Measurements from ENCODE around the gene KIF20A.
"Not testable (repeated sequence)": the region's sequence is repeated elsewhere in the genome, so short reads cannot be mapped to it uniquely, and the experiment has no call there.

Gene KIF20A

DNA sequence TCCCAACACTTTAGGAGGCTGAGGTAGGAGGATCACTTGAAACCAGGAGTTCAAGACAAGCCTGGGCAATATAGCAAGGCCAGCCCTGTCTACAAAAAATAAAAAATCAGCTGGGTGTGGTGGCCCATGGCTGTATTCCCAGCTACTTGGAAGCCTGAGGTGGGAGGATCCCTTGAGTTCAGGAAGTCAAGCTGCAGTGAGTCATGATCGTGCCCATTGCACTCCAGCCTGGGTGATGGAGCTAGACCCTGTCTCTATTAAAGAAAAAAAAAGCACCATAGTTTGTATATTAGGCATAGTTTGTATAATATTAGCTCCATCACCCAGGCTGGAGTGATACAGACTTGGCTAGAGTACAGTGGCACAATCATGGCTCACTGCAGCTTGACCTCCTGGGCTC lies 30.1 kb upstream of the KIF20A start:
- TF ChIP-seq, protein P1, sequence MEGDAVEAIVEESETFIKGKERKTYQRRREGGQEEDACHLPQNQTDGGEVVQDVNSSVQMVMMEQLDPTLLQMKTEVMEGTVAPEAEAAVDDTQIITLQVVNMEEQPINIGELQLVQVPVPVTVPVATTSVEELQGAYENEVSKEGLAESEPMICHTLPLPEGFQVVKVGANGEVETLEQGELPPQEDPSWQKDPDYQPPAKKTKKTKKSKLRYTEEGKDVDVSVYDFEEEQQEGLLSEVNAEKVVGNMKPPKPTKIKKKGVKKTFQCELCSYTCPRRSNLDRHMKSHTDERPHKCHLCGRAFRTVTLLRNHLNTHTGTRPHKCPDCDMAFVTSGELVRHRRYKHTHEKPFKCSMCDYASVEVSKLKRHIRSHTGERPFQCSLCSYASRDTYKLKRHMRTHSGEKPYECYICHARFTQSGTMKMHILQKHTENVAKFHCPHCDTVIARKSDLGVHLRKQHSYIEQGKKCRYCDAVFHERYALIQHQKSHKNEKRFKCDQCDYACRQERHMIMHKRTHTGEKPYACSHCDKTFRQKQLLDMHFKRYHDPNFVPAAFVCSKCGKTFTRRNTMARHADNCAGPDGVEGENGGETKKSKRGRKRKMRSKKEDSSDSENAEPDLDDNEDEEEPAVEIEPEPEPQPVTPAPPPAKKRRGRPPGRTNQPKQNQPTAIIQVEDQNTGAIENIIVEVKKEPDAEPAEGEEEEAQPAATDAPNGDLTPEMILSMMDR (IDR thresholded peaks at IDR 0.05; ENCODE audit: extremely low read depth, missing control alignments) = no peak
- DNase-seq (ENCODE audit: low spot score) = no peak

DNA sequence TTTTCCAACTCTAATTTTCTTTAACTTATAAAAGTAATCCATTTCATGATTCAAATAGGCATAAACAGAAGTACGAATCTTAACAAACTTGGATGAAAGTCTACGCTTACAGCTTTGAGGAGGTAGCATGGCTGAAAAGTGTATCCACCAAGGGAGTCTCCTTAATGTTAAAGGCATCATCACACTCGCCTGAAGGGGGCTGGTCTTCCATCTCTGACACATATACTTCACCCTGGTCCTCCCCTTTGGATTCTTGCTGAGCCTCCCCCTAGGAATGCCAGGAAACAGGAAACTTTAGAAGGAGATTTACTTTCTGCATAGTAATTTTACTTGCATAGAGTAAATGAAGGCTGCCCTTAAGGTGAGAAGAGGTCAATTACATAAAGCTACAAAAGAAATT lies 29.4 kb upstream of the KIF20A start:
- TF ChIP-seq, protein P1 (IDR thresholded peaks at IDR 0.05; ENCODE audit: extremely low read depth, missing control alignments) = no peak
- DNase-seq (ENCODE audit: low spot score) = no peak

DNA sequence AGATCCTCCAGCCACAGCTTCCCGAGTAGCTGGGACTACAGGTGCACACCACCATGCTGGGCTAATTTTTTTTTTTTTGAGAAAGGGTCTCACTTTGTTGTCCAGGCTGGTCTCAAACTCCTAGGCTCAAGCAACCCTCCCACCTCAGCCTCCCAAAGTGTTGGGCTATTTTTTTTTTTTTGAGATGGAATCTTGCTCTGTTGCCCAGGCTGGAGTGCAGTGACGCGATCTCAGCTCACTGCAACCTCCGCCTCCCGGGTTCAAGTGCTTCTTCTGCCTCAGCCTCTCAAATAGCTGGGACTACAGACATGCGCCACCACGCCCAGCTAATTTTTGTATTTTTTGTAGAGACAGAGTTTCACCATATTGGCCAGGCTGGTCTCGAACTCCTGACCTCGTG lies 22.9 kb upstream of the KIF20A start:
- not testable (repeated sequence) for DNase-seq (ENCODE audit: low spot score)

DNA sequence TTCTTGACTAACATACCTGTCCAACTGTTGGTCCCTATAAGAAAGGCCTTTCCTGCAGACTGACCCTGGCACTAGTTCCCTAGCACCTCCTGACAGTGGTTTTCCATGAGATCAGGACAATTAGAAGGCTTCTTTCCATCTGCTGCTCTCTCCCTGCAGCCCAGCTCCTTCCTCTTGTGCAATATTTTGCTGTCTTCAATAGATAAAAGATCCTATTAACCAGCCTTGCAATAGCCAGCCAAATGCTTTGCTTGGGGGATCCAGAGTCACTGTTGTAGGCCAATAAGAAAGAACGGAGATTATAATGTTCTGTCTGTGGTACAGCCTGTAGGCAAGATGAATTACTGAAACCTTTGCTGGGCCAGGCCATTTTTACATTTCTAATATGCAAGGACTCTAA lies 21.3 kb upstream of the KIF20A start:
- TF ChIP-seq, protein P1 (IDR thresholded peaks at IDR 0.05; ENCODE audit: extremely low read depth, missing control alignments) = no peak
- no peak for DNase-seq (ENCODE audit: low spot score)

DNA sequence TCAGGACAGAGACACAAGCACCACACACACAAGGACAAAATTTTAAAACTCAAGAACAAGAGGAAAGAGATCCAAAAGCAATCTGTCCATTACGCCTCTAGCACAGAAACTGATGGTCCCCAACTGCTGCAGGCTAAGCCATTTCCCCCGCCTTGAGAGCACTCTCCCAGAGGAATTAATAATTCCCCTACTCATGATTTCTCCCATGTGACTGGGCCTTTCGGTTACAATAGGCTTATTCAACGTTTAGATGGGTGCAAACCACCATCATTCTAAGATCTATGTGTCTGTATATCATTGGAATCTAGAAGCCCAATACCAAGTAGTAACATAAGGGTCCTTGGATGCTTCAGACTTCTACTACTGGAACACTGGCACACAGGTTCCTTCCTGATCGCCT lies 19.2 kb upstream of the KIF20A start:
- no peak for DNase-seq (ENCODE audit: low spot score)
- TF ChIP-seq, protein P1 (IDR thresholded peaks at IDR 0.05; ENCODE audit: extremely low read depth, missing control alignments) = no peak

DNA sequence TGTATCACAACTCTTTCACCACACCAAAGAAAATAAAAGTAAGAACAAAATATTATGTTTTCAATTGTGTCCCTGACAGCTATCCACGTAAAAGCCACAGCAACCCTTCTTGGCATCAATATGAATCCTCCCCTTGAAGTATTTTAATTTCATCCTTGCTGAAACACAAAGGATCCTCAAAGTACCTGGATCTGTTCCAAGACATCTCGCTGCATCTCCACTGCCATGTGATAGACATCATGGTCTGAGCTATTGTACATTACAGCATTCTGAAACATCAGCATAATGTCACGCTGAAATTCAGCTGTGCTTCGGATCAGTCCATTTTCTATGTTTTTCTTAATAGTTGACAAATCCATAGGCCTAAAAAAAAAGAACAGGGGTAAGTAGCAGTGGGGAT lies 18.2 kb upstream of the KIF20A start:
- TF ChIP-seq, protein P1 (IDR thresholded peaks at IDR 0.05; ENCODE audit: extremely low read depth, missing control alignments) = no peak
- no peak for DNase-seq (ENCODE audit: low spot score)

DNA sequence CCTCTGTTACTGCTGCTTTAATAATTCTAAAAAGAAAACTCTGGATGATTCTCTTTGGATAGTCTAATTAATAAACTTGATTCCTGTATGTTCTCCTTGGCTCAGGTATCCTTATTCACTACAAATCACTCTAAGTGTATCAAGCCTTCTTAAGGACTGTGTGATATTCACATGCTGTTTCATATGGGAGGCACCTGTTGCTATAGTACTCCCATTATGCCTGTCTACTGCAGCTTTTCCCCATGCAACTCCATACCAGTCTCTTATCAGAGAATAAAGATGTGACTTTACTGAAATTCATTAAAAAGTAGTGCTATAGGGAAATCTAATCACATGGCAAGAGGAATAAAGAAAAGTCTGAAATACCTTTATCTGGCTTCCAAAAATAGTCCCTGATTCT lies 15.2 kb upstream of the KIF20A start:
- TF ChIP-seq, protein P1 (IDR thresholded peaks at IDR 0.05; ENCODE audit: extremely low read depth, missing control alignments) = no peak
- DNase-seq (ENCODE audit: low spot score) = no peak

DNA sequence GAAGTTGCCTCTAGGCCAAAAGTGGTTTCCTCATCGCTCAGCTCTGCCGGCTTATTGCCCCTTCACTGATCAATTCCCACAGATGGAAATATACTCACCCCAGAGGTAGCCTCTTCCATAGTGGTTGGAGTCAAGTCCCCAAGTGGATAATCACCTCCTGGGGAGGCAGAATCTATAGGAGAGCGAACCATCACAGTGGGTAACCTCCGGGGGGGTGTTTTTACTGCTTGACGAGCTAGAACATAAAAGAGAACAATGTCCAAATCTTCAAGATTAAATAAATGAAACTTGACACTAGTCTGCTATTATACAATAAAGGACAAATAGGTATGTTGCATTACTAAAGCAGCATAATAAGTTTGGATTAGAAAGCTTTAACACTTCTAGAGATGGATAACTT lies 9.8 kb upstream of the KIF20A start:
- DNase-seq (ENCODE audit: low spot score) = no peak
- TF ChIP-seq, protein P1 (IDR thresholded peaks at IDR 0.05; ENCODE audit: extremely low read depth, missing control alignments) = no peak
